22Rv1 (cell line): ENCODE results near the gene AHSP.
"Not testable (repeated sequence)": the region's sequence is repeated elsewhere in the genome, so short reads cannot be mapped to it uniquely, and the experiment has no call there.

Experiments
- H3K27ac ChIP-seq: fragments of 450-650 bp; 2 replicates; pipeline ENCODE4 v1.5.1; 2017
- ZFX ChIP-seq: fragments of 450-650 bp; IDR thresholded peaks from 2 replicates; pipeline ENCODE4 v1.6.1; 2017; ENCODE audit warnings: antibody characterized with exemption, borderline replicate concordance
- TF ChIP-seq, protein P1 (sequence below): fragments of 450-650 bp; IDR thresholded peaks from 2 replicates; pipeline ENCODE4 v1.5.1; 2017; ENCODE audit warnings: mild to moderate bottlenecking

AHSP gene

GRCh38 chr16:31561426-31562233 is 33.9 kb downstream of the AHSP start:
- TF ChIP-seq, protein P1, sequence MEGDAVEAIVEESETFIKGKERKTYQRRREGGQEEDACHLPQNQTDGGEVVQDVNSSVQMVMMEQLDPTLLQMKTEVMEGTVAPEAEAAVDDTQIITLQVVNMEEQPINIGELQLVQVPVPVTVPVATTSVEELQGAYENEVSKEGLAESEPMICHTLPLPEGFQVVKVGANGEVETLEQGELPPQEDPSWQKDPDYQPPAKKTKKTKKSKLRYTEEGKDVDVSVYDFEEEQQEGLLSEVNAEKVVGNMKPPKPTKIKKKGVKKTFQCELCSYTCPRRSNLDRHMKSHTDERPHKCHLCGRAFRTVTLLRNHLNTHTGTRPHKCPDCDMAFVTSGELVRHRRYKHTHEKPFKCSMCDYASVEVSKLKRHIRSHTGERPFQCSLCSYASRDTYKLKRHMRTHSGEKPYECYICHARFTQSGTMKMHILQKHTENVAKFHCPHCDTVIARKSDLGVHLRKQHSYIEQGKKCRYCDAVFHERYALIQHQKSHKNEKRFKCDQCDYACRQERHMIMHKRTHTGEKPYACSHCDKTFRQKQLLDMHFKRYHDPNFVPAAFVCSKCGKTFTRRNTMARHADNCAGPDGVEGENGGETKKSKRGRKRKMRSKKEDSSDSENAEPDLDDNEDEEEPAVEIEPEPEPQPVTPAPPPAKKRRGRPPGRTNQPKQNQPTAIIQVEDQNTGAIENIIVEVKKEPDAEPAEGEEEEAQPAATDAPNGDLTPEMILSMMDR = no peak
- no peak for TF ChIP-seq ZFX
- no peak overlapping the region for H3K27ac ChIP-seq

DNA sequence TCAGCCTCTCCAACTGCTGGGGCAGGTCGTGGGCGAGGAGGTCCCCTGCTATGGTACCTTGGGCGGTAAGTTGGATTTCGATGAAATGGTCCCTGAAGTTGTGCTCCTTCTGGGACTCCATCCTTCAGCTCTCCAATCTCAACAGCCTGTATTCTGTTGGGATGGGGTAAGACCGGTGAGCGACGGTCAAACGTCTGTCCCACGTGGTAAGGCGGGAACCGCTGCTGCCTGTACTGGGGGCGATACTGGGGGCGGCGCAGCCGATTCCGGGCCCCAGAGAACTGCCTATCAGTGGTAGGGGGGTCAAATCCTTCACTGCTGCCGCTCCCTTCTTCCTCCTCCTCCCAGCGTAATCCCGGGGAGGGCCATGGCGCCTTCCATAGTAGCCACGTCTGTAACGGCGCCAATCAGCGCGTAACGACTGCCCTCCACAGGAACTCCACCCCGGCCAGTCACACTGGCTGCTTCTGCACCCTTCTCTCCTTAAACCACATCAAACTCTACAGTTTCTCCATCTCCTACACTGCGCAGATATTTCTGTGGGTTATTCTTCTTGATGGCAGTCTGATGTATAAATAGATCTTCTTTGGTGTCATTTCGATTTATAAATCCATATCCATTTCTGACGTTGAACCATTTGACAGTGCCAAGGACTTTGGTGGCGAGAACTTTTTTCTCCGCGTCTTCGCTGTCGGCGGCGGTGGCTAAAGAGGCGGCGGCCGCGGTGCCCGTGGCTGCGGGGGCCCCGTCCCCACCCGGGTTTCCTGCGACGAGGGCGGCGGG is 41.1 kb downstream of the AHSP start:
- H3K27ac ChIP-seq = no peak overlapping the region
- TF ChIP-seq ZFX = no peak
- TF ChIP-seq, protein P1 = peak; percentile 16; the same call in 1 of the 2 replicates

DNA sequence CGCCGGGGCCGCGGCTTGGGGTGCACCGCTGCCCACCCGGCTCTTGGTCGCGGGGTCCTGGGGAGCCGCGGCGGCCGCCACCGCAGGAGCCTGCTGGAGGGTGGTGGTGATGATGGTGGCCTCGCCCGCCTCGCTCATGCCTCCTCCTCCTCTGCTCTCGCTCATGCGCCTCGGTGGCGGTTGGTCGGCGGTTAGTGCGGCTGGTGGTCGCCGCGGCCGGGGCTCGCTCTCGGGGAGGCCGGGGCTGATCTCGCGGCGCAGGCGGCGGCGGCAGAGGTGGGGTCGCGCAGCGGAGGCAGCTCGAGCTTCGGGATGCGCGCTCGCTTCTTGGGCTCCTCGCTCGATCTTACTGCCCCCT is 41.6 kb downstream of the AHSP start:
- TF ChIP-seq, protein P1 = no peak
- no peak for TF ChIP-seq ZFX
- H3K27ac ChIP-seq = no peak overlapping the region

DNA sequence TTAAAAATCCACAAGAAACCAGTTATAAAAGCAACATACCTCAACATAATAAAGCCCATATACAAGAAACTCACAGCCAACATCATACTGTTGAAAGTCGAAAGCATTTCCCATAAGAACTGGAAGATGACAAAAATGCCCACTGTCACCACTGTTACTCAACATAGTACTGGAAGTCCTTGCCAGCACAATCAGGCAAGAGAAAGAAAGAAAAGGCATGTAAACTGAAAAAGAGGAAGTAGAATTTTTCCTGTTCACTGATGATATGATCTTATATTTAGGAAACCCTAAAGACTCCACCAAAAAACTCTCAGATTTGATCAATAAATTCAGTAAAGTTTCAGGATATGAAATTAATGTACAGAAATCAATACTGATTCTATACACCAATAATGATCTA is 45.1 kb downstream of the AHSP start:
- H3K27ac ChIP-seq = no peak overlapping the region
- TF ChIP-seq, protein P1 = no peak
- TF ChIP-seq ZFX = no peak

DNA sequence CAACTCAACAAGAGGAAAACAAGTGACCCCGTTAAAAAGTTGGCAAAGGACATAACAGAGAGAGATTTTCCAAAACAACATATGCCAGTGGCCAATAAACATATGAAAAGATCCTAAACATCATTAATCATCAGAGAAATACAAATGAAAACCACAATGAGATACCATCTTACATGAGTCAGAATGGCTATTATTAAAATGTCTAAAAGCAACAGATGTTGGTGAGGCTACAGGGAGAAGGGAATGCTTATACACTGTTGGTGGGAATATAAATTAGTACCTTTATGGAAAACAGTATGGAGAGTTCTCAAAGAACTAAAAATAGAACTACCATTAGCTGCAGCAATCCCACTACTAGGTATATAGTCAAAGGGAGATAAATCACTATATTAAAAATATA is 46.5 kb downstream of the AHSP start:
- H3K27ac ChIP-seq = not testable (repeated sequence)

GRCh38 chr16:31577411-31577810 is 49.7 kb downstream of the AHSP start:
- no peak for TF ChIP-seq ZFX
- TF ChIP-seq, protein P1 = no peak

More at GRCh38 chr16:31577411-31577810, 49.7 kb downstream of the AHSP start:
- H3K27ac ChIP-seq = no peak overlapping the region
